DND-41 (cell line): ENCODE measurements around the gene TADA2B.

Experiments
- EZH2 ChIP-seq: IDR thresholded peaks from 3 replicates; pipeline ENCODE4 v1.6.1; 2012; ENCODE audit warnings: borderline replicate concordance, low read depth, mild to moderate bottlenecking, moderate library complexity, low read length, inconsistent platforms; ENCODE audit not compliant: severe bottlenecking
- TF ChIP-seq, protein P1 (sequence below): IDR thresholded peaks from 2 replicates; pipeline ENCODE4 v1.5.1; 2012; ENCODE audit warnings: borderline replicate concordance, low read length, moderate library complexity, mild to moderate bottlenecking; ENCODE audit not compliant: poor library complexity, severe bottlenecking; ENCODE audit errors: extremely low read depth

- TF ChIP-seq, protein P1, sequence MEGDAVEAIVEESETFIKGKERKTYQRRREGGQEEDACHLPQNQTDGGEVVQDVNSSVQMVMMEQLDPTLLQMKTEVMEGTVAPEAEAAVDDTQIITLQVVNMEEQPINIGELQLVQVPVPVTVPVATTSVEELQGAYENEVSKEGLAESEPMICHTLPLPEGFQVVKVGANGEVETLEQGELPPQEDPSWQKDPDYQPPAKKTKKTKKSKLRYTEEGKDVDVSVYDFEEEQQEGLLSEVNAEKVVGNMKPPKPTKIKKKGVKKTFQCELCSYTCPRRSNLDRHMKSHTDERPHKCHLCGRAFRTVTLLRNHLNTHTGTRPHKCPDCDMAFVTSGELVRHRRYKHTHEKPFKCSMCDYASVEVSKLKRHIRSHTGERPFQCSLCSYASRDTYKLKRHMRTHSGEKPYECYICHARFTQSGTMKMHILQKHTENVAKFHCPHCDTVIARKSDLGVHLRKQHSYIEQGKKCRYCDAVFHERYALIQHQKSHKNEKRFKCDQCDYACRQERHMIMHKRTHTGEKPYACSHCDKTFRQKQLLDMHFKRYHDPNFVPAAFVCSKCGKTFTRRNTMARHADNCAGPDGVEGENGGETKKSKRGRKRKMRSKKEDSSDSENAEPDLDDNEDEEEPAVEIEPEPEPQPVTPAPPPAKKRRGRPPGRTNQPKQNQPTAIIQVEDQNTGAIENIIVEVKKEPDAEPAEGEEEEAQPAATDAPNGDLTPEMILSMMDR: no peak
- no peak for TF ChIP-seq EZH2
Observed at GRCh38 chr4:7094916-7095315, 51.7 kb downstream of the TADA2B start.
